ENCODE measurements around the gene PRKN. TPM values are rescaled to one million over a fixed set of nuclear protein-coding genes. Genes with fewer than 3 reads are reported as not detected.

The PRKN gene
- total RNA-seq, 2 donors from 2014 or later: 6.7 to 8.2 TPM

- H3K4me3 ChIP-seq: no peak overlapping the region
- ATAC-seq: no peak
- no peaks in the 10 kb centered on the region for H3K27me3 ChIP-seq
- intact Hi-C loops (cut with DNase I): no loop called here
- H3K36me3 ChIP-seq (replicated peaks in 1 of 2; ENCODE audit: insufficient read depth in 1 of 2, low read depth in 2 of 2): no peaks in the 10 kb centered on the region
- H3K27ac ChIP-seq: no peak overlapping the region
- peaks cover 3% of the 10 kb centered on the region for H3K4me1 ChIP-seq
- TF ChIP-seq, protein P1, sequence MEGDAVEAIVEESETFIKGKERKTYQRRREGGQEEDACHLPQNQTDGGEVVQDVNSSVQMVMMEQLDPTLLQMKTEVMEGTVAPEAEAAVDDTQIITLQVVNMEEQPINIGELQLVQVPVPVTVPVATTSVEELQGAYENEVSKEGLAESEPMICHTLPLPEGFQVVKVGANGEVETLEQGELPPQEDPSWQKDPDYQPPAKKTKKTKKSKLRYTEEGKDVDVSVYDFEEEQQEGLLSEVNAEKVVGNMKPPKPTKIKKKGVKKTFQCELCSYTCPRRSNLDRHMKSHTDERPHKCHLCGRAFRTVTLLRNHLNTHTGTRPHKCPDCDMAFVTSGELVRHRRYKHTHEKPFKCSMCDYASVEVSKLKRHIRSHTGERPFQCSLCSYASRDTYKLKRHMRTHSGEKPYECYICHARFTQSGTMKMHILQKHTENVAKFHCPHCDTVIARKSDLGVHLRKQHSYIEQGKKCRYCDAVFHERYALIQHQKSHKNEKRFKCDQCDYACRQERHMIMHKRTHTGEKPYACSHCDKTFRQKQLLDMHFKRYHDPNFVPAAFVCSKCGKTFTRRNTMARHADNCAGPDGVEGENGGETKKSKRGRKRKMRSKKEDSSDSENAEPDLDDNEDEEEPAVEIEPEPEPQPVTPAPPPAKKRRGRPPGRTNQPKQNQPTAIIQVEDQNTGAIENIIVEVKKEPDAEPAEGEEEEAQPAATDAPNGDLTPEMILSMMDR (IDR thresholded peaks at IDR 0.05): no peak
- H3K9me3 ChIP-seq: no peaks in the 10 kb centered on the region
- DNase-seq: no peak
- WGBS, 2 donors: 86 to 87% methylated on average over 4 of the region's 4 CpGs
These were observed 18.1 kb downstream of the PRKN start for GRCh38 chr6:162709431-162709830.

- H3K4me3 ChIP-seq: no peak overlapping the region
- H3K27ac ChIP-seq: no peak overlapping the region
- intact Hi-C loops (cut with DNase I): no loop called here
- no peaks in the 10 kb centered on the region for H3K9me3 ChIP-seq
- no peaks in the 10 kb centered on the region for H3K36me3 ChIP-seq (replicated peaks in 1 of 2; ENCODE audit: insufficient read depth in 1 of 2, low read depth in 2 of 2)
- TF ChIP-seq, protein P1 (IDR thresholded peaks at IDR 0.05): no peak
- TF ChIP-seq POLR2A (IDR thresholded peaks at IDR 0.05): no peak
- 93 to 97% methylated on average over 6 of the region's 6 CpGs for WGBS, 2 donors
- H3K27me3 ChIP-seq: no peaks in the 10 kb centered on the region
- no peak for ATAC-seq
- peaks cover 3% of the 10 kb centered on the region for H3K4me1 ChIP-seq
- no peak for DNase-seq
These were observed 18.6 kb downstream of the PRKN start for GRCh38 chr6:162708971-162709370.

DNA sequence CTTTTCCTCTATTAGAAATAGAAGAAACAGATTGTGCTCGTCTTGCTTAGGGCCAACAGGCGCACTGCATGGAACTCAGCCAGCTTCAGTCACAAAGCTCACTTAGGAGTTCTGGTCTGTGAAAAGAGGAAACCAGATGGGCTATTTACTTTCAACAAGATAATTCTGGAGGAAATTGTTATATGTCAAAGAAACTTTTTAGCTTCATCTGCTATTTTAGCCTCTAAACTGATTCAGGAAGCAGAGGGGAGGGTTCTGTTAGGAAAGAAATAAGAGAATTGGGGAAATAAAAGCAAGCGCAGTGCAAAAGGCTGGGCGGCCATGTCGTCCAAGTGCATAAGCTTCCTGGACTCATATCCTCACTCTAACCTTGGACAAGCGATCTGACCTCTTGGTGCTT is 21.3 kb downstream of the PRKN start:
- Histone ChIP-seq H3K27ac (peak overlapping the region in 1 of 4 donors; percentile 2), H3K4me1 (peaks cover 3% of the 10 kb centered on the region), H3K27me3 (no peaks in the 10 kb centered on the region), H3K4me3 (no peak overlapping the region), H3K9me3 (no peaks in the 10 kb centered on the region), H3K36me3 (replicated peaks in 1 of 2; ENCODE audit: insufficient read depth in 1 of 2, low read depth in 2 of 2) (no peaks in the 10 kb centered on the region)
- no peak for TF ChIP-seq POLR2A (IDR thresholded peaks at IDR 0.05)
- TF ChIP-seq, protein P1 (IDR thresholded peaks at IDR 0.05): no peak
- intact Hi-C loops (cut with DNase I): no loop called here
- 32 to 39% methylated on average over 6 of the region's 6 CpGs for WGBS, 2 donors
- ATAC-seq (peak; percentile 59), DNase-seq (peak; percentile 55 to 78 (median 73))

- Histone ChIP-seq H3K27me3 (no peaks in the 10 kb centered on the region), H3K4me1 (peaks cover 3% of the 10 kb centered on the region), H3K27ac (peak overlapping the region in 1 of 4 donors; percentile 2), H3K36me3 (replicated peaks in 1 of 2; ENCODE audit: insufficient read depth in 1 of 2, low read depth in 2 of 2) (no peaks in the 10 kb centered on the region), H3K9me3 (no peaks in the 10 kb centered on the region), H3K4me3 (no peak overlapping the region)
- TF ChIP-seq, protein P1 (IDR thresholded peaks at IDR 0.05): no peak
- no peak for TF ChIP-seq POLR2A (IDR thresholded peaks at IDR 0.05)
- ATAC-seq (peak; percentile 45), DNase-seq (no peak)
- 33 to 34% methylated on average over 4 of the region's 4 CpGs for WGBS, 2 donors
- intact Hi-C loops (cut with DNase I): no loop called here
These were observed 21.8 kb downstream of the PRKN start for GRCh38 chr6:162705736-162706135.

DNA sequence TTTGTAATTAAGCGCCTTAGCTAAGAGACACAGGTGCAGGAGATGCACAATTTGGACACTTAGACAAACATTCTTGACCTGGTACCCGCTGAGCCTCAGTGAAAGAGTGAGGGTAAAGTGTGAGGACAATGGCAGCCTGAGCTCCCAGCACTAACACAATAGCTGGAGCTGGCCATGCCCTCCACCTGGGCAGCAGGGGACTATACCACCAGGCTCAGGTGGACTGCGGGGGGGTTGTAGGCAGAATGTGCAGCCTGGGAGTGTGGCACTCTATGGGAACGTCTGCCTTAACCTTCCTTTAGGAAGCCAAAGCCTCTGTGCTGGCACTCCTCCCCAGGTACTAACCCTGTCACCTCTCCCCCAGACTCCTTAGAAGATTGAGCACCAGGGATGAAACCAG is 23.6 kb downstream of the PRKN start:
- no peaks in the 10 kb centered on the region for H3K27me3 ChIP-seq
- WGBS, 2 donors: 94 to 95% methylated on average over 3 to 4 of the region's 4 CpGs
- intact Hi-C loops (cut with DNase I): no loop called here
- no peak overlapping the region for H3K4me3 ChIP-seq
- H3K4me1 ChIP-seq: peaks cover 3% of the 10 kb centered on the region
- no peak for DNase-seq
- H3K9me3 ChIP-seq: no peaks in the 10 kb centered on the region
- H3K27ac ChIP-seq: no peak overlapping the region
- TF ChIP-seq POLR2A (IDR thresholded peaks at IDR 0.05): no peak
- TF ChIP-seq, protein P1 (IDR thresholded peaks at IDR 0.05): no peak
- no peaks in the 10 kb centered on the region for H3K36me3 ChIP-seq (replicated peaks in 1 of 2; ENCODE audit: insufficient read depth in 1 of 2, low read depth in 2 of 2)
- ATAC-seq: no peak
